ENCODE data around the gene FAM131A.

DNA sequence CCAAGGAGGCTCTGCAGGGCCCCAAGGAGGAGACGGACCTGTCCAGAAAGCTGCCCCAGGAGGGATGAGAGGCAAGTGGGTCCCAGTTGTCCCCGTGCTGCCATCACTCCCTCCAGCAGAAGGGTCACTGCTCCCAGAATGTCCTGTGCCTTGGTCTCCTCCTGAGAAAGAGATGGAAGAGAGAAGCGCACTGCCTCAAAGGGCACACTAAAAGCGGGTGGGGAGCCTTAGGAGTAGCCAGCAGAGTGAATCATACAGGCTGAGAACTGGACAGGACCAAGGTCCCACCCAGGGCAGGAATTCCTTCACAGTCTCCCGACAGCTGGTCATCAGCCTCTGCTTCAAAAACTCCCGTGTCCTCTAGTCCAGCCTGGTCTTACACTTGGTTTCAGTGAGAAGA, 36.0 kb downstream of the FAM131A start:
- TF ChIP-seq, protein P1, sequence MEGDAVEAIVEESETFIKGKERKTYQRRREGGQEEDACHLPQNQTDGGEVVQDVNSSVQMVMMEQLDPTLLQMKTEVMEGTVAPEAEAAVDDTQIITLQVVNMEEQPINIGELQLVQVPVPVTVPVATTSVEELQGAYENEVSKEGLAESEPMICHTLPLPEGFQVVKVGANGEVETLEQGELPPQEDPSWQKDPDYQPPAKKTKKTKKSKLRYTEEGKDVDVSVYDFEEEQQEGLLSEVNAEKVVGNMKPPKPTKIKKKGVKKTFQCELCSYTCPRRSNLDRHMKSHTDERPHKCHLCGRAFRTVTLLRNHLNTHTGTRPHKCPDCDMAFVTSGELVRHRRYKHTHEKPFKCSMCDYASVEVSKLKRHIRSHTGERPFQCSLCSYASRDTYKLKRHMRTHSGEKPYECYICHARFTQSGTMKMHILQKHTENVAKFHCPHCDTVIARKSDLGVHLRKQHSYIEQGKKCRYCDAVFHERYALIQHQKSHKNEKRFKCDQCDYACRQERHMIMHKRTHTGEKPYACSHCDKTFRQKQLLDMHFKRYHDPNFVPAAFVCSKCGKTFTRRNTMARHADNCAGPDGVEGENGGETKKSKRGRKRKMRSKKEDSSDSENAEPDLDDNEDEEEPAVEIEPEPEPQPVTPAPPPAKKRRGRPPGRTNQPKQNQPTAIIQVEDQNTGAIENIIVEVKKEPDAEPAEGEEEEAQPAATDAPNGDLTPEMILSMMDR (IDR thresholded peaks at IDR 0.05; ENCODE audit: poor library complexity): no peak
- TF ChIP-seq EZH2 (IDR thresholded peaks at IDR 0.05; ENCODE audit: borderline replicate concordance) (no peak), EZH2phosphoT487 (IDR thresholded peaks at IDR 0.05; ENCODE audit: low read depth, severe bottlenecking, unreplicated experiment) (no peak)

Measured in hepatocyte (in vitro differentiated cells).